HL-60 (cell line): Measurements from ENCODE around the gene SIPA1L3.

Source experiments
- DNase-seq, 2 experiments: peaks; one replicate each; pipeline ENCODE4 v3.0.0-alpha.2; 2010 to 2020; ENCODE audit warnings: low read depth in 1 of 2, low spot score in 1 of 2
- H3K27ac ChIP-seq: fragments of 250-450 bp; sonication (Bioruptor Pico); replicated peaks from 2 replicates; pipeline ENCODE4 v1.5.1; 2020; ENCODE audit warnings: mild to moderate bottlenecking, moderate library complexity
- H3K27me3 ChIP-seq: fragments of 250-450 bp; sonication (Bioruptor Pico); 2 replicates; pipeline ENCODE4 v1.5.1; 2021; ENCODE audit warnings: mild to moderate bottlenecking, moderate library complexity; ENCODE audit not compliant: insufficient read depth, poor library complexity, severe bottlenecking
- H3K4me3 ChIP-seq: replicated peaks from 2 replicates; pipeline ENCODE4 v1.5.1; 2011; ENCODE audit warnings: mild to moderate bottlenecking, control low read depth, low read length; ENCODE audit not compliant: insufficient read depth
- GABPA ChIP-seq: IDR thresholded peaks from 2 replicates; pipeline ENCODE4 v1.6.1; 2012; ENCODE audit warnings: low read depth
- POLR2AphosphoS5 ChIP-seq: IDR thresholded peaks from 2 replicates; pipeline ENCODE4 v1.6.1; 2012; ENCODE audit warnings: low read depth
- SPI1 ChIP-seq: IDR thresholded peaks from 2 replicates; pipeline ENCODE4 v1.6.1; 2012; ENCODE audit warnings: low read depth, mild to moderate bottlenecking, borderline replicate concordance
- TF ChIP-seq, protein P1 (sequence below): IDR thresholded peaks from 2 replicates; pipeline ENCODE4 v1.6.1; 2012; ENCODE audit warnings: low read depth; ENCODE audit not compliant: insufficient replicate concordance
- TF ChIP-seq, protein P2 (sequence below): IDR thresholded peaks from one replicate; pipeline ENCODE4 v1.5.1; 2011; ENCODE audit warnings: low read length, control low read depth, inconsistent platforms; ENCODE audit not compliant: insufficient read depth

SIPA1L3 gene

DNA sequence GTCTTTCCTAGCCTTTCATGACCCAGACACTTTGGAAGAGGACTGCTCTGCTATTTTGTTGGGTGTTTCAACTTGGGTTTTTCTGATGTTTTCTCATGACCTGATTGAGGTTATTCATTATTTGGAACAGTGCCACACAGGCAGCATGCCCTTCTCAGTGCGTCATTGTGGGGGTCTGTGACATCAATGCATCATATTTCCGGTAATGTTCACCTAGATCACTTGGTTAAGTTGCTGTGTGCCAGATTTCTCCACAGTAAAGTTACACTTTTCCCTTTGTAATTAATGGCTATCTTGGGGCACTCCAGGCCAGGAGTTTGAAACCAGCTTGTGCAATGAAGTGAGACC is 124.4 kb downstream of the SIPA1L3 start:
- TF ChIP-seq SPI1 (no peak), GABPA (no peak), POLR2AphosphoS5 (no peak)
- TF ChIP-seq, protein P1, sequence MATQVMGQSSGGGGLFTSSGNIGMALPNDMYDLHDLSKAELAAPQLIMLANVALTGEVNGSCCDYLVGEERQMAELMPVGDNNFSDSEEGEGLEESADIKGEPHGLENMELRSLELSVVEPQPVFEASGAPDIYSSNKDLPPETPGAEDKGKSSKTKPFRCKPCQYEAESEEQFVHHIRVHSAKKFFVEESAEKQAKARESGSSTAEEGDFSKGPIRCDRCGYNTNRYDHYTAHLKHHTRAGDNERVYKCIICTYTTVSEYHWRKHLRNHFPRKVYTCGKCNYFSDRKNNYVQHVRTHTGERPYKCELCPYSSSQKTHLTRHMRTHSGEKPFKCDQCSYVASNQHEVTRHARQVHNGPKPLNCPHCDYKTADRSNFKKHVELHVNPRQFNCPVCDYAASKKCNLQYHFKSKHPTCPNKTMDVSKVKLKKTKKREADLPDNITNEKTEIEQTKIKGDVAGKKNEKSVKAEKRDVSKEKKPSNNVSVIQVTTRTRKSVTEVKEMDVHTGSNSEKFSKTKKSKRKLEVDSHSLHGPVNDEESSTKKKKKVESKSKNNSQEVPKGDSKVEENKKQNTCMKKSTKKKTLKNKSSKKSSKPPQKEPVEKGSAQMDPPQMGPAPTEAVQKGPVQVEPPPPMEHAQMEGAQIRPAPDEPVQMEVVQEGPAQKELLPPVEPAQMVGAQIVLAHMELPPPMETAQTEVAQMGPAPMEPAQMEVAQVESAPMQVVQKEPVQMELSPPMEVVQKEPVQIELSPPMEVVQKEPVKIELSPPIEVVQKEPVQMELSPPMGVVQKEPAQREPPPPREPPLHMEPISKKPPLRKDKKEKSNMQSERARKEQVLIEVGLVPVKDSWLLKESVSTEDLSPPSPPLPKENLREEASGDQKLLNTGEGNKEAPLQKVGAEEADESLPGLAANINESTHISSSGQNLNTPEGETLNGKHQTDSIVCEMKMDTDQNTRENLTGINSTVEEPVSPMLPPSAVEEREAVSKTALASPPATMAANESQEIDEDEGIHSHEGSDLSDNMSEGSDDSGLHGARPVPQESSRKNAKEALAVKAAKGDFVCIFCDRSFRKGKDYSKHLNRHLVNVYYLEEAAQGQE, result no peak
- TF ChIP-seq, protein P2, sequence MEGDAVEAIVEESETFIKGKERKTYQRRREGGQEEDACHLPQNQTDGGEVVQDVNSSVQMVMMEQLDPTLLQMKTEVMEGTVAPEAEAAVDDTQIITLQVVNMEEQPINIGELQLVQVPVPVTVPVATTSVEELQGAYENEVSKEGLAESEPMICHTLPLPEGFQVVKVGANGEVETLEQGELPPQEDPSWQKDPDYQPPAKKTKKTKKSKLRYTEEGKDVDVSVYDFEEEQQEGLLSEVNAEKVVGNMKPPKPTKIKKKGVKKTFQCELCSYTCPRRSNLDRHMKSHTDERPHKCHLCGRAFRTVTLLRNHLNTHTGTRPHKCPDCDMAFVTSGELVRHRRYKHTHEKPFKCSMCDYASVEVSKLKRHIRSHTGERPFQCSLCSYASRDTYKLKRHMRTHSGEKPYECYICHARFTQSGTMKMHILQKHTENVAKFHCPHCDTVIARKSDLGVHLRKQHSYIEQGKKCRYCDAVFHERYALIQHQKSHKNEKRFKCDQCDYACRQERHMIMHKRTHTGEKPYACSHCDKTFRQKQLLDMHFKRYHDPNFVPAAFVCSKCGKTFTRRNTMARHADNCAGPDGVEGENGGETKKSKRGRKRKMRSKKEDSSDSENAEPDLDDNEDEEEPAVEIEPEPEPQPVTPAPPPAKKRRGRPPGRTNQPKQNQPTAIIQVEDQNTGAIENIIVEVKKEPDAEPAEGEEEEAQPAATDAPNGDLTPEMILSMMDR, result no peak
- no peak overlapping the region for H3K27ac ChIP-seq
- no peaks in the 10 kb centered on the region for H3K27me3 ChIP-seq
- no peak overlapping the region for H3K4me3 ChIP-seq
- DNase-seq, result no peak

DNA sequence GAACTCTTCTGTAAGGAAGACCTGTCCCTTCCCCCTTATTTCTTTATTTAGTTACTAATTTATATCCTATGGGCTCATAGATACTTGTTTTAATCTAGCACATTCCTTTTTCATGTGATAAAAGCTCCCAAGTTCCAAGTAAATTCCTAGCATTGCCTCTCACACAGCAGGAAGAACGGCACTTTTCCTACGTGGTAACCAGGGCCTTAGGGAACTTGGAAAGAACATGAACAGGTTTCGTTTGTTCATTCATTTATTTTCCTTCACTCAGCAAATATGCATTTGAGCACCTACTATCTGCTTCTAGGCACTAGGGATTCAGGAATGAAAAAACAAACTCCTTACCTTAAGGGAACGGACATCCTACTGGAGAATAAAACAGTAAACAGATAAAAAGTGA is 125.1 kb downstream of the SIPA1L3 start:
- Histone ChIP-seq H3K27ac (no peak overlapping the region), H3K27me3 (no peaks in the 10 kb centered on the region), H3K4me3 (no peak overlapping the region)
- TF ChIP-seq, protein P1, result no peak
- TF ChIP-seq SPI1 (no peak), POLR2AphosphoS5 (no peak), GABPA (no peak)
- TF ChIP-seq, protein P2, result no peak
- DNase-seq, result no peak

DNA sequence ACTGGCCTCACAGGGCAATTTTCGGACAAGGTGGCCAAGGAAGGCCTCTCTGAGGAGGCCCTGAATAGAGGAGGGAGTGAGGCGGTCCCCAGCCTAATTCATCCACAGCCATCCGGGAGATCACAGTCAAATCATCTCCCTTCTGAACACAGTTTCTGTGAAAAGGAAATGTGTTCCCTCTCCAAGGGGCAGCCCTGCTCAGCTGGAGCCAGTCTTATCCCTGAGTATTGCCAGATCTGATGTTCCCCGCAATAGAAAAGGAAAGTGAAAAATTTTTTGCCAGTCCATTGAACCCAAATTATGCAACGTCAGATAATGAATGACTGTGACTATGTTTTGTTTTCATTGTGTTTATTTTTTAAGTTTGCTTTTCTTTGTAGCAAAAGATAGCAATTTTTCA is 125.9 kb downstream of the SIPA1L3 start:
- Histone ChIP-seq H3K4me3 (no peak overlapping the region), H3K27ac (no peak overlapping the region), H3K27me3 (no peaks in the 10 kb centered on the region)
- no peak for DNase-seq
- TF ChIP-seq POLR2AphosphoS5 (no peak), SPI1 (no peak), GABPA (no peak)
- TF ChIP-seq, protein P1, result no peak
- TF ChIP-seq, protein P2, result no peak
